SIG-M5 treated with dmso at 0.1 percent for 504 hours (cell line): Measurements from ENCODE around the gene RNF114.
A peak's percentile ranks its signal among the peaks of the same experiment; 100 is the strongest.
"Not testable (repeated sequence)": the region's sequence is repeated elsewhere in the genome, so short reads cannot be mapped to it uniquely, and the experiment has no call there.

ENCODE experiments used
- DNase-seq: peaks from one replicate; lab custom pipeline; 2025; ENCODE audit not compliant: unreplicated experiment; lab: John Stamatoyannopoulos, UW

Gene RNF114

DNA sequence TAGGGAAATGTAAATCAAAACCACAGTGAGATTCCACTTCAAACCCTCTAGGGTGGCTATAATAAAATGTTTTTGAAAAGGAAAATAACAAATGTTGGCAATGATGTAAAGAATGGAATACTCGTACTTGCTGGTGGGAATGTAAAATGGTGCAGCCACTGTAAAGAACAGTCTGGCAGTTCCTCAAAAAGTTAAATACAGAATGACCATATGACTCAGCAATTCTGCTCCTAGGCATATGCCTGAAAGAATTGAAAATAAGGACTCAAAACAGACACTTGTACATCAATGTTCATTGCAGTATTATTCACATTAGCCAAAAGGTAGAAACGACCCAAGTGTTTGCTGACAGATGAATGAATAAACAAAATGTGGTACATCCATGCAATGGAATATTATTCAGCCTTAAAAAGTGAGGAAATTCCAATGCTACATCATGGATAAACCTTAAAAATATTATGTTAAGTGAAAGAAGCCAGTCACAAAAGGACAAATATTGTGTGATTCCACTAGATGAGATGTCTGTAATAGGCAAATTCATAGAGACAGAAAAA lies 10.2 kb upstream of the RNF114 start:
- DNase-seq, result peak; percentile 36

DNA sequence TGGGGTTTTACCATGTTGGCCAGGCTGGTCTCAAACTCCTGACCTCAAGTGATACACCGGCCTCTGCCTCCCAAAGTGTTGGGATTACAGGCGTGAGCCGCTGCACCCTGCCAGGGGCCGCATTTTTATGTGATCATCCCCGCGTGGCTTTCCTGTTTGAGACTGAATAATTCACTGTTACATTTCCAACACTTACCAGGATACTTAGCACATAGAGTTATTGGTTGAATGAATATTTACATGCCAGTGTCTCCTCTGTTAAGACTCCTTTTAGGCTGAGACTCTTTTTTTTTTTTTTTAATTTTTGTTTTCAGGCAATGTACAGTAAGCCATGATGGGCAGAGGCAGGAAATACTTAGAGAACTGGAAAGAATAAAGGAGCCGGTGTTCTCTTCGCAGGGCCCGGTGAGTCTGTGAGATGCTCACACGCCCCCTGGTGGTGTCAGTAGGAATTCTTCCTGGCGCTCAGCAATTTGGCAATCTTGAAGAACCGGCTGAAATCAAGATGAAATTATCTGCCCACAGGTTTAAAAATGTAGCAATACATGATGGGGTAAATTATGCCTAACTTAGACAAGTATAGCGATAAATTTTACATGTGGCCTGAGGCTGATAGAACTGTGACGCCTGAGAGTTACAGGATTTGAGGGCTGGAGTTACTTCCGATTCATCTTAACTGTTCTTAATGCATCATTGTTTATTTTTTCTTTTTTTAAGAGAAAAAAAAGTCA lies 7.6 kb upstream of the RNF114 start:
- DNase-seq, result peak; percentile 91

DNA sequence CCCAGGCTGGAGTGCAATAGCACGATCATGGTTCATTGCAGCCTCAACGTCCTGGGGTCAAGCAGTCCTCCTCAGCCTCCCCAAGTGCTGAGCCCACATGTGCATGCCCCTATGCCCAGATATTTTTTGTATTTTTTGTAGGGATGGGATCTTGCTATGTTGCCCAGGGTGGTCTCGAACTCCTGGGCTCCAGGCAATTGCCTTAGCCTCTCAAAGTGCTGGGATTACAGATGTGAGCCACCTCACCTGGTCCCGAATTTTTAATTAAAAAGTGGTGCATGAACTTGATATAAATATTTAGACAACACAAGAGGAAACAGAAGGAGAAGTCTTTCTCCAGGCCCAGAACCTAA lies 7.1 kb upstream of the RNF114 start:
- no peak for DNase-seq

DNA sequence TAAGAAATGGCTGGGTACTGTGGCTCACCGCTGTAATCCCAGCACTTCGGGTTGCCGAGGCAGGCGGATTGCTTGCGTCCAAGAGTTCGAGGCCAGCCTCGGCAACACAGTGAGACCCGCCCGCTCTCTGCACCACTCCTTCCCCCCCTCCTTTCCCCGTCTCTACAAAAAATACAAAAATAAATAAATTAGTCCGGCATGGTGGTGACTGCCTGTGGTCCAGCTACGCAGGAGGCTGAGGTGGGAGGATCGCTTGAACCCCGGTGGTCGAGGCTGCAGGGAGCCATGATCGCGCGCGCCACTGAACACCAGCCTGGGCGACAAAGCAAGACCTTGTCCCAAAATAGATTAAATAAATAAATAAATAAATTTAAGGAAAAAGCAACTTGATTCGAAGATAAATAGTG lies 448 bp upstream of the RNF114 start:
- DNase-seq, result no peak

DNA sequence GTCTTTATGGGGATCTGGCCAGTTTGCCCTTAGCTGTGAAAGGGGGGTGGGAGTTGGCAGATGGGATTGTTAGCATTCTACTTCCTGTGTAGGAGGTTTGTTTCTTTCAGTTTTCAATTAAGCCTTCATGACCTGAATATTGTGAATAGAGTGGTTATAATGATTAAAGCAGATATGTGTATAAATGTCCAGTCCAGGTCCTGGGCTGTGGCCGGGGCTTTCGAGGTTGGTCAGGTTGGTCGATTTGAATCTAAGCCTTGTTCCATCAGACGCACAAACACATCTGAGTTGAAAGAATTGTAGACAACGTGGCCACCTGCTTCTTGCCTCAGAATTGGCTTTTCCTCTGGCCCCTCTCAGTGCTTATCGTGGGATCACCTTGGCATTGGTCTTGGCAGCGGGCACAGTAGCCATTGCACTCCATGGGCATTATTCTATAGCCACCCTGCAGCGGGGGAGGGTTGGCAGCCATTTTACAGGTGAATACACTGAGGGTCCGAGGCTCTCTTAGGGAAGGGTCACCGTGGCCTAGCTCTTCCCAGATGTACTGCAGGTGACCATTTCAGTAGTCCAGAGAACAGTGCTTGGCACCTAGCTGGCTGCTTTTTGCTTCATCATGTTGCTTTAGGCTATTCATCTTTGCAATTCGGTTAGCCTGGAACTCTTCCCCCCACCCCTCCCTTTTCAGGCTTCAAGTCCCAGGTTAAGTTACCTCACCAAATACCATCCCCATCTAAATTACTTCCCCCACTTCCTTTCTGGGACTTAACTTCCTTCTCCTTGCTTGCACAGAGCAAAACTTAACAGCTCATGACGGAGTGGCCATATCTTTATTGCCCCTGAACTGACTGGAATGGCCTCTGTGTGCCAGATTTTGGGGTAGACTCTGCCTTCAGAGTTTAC lies 1.1 kb downstream of the RNF114 start:
- DNase-seq, result peak; percentile 77

DNA sequence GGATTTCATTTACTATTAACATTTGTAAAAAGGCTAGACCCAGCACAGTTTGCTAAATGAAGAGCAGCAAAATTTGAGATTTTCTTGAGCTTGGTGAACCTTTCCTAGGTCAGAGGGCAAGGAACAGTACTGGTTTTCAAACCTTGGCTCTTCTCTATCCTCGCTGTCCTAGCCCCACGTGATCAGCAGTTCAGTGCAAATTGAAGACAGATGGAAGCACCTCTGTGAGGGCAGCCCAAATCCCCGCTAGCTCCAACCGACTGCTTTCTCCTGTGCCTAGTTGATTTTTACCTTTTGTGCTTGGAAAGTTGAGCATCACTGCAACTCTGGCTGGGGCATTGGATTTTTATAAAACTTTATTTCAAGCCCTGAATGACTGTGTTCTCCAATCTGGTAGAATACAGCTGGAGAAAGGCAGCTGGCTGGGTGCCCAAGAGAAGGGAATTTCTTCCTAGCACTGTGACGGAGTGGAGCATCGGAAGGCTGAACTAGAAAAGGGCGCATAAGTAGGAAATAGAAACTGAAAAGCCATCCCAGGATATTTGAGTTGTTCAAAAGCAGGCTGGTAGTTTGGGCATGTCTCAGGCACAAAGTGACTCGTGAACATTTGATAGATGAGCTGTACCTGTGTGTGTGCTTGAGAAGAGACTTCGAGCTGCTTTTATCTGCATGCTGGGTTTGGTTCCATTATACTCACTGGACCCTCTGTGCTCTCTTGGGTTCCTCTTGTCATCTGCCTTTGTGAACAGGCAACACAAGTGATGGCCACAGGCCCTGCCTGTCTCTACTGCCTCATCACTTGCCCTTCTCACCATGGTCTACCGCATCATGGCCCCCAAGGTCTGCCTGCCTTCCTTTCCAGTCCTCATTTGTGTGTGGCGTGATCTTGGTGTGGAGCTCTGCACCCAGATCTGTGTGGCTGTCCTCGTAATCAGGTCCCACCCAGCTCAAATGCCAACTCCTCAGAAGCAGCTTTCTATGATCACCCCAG lies 2.3 kb downstream of the RNF114 start:
- DNase-seq, result no peak

DNA sequence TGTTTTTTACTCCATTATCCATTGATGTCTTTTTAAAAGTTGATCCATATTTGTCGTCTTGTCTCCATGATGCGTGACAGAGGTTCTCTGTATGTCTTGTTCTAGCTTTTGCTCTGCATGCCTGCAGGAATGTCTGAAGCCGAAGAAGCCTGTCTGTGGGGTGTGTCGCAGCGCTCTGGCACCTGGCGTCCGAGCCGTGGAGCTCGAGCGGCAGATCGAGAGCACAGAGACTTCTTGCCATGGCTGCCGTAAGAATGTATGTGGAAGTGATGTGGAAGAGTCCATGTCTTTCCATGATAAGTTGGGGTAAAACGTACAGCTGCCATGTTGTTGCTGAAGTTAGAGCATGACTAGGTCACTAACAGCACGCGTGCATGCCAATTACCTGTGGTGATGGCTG lies 5.3 kb downstream of the RNF114 start:
- DNase-seq, result no peak

DNA sequence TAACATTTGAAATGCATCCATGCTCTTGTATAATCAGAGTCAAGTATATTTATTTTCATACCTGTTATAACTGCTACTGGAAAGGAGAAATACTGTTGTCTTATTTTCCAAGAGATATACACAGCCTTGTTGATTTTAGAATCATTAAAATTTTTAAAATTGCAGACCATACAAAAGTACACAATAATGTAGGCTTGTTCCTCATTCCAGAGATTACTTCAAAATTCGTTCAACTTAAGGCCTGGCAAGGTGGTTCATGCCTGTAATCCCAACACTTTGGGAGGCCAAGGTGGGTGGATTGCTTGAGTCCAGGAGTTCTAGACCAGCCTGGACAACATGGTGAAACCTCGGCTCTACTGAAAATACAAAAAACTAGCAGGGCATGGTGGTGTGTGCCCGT lies 6.1 kb downstream of the RNF114 start:
- no peak for DNase-seq

DNA sequence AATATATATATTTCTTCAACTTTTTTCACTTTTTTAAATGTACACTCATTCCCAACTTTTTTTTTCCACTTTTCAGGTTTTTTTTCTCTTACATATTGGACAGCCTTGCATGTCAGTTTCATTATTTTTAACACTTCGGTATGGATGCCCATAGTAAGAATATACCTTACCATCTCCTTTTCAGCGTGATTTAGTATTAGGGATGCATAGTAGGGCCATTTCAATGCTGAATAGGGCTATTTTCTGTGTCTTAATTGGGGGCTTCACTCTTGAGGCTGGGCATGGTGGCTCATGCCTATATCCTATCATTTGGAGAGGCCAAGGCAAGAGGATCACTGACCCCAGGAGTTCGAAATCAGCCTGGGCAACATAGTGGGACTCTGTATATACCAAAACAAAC lies 6.7 kb downstream of the RNF114 start:
- no peak for DNase-seq

DNA sequence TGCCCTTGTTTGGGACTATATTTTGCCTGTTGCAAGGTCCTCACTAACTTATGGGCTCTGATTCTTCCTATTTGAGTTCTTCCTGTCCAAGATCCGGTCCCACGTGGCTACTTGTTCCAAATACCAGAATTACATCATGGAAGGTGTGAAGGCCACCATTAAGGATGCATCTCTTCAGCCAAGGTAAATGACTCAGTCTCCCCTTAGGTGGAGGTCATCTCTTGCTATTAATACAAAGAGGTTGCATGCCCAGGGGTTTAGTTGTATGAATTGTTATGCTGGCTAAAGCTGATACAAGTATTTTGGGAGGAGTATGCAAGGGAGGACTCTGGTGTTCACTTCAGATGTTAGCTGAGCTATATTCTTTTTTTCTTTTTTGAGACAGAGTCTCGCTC lies 9.1 kb downstream of the RNF114 start:
- DNase-seq, result no peak

DNA sequence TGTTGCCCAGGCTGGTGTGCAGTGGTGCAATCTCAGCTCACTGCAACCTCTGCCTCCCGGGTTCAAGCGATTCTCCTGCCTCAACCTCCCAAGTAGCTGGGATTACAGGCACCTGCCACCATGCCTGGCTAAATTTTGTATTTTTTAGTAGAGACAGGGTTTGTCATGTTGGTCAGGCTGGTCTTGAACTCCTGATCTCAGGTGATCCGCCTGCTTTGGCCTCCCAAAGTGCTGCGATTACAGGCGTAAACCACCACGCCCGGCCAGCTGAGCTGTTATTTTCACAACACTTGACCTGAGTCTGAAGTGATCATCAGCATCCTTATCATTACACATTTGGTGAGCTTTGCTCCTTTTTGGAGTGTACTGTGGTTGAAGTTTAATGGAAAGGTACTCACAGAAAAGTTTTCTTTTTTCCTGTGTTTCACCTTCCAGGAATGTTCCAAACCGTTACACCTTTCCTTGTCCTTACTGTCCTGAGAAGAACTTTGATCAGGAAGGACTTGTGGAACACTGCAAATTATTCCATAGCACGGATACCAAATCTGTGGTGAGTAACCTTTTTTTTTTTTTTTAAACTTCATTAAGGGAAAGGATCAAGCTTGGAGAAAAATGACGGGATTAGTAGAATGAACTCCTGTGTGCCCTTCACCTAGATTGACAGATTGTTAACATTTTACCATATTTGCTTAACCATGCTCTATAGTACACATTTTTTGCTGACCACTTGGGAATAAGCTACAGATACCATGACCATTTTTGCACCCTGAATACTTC lies 9.7 kb downstream of the RNF114 start:
- DNase-seq, result no peak

DNA sequence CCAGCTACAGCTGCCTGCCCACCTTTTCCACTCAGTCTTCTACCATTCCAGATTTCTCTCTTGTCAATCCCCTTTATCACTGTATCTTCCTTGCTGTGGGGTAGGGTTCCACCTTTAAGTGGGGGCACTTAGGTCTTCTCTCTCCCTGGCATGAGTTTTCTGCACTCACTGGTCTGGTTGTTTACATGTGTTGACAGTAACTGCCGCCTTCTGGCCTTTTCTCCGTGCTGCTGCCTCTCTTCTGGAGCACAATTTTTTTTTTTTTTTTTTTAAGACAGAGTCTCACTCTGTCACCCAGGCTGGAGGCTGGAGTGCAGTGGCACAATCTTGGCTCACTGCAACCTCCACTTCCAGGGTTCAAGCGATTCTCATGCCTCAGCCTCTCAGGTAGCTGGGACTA lies 12.0 kb downstream of the RNF114 start:
- no peak for DNase-seq

DNA sequence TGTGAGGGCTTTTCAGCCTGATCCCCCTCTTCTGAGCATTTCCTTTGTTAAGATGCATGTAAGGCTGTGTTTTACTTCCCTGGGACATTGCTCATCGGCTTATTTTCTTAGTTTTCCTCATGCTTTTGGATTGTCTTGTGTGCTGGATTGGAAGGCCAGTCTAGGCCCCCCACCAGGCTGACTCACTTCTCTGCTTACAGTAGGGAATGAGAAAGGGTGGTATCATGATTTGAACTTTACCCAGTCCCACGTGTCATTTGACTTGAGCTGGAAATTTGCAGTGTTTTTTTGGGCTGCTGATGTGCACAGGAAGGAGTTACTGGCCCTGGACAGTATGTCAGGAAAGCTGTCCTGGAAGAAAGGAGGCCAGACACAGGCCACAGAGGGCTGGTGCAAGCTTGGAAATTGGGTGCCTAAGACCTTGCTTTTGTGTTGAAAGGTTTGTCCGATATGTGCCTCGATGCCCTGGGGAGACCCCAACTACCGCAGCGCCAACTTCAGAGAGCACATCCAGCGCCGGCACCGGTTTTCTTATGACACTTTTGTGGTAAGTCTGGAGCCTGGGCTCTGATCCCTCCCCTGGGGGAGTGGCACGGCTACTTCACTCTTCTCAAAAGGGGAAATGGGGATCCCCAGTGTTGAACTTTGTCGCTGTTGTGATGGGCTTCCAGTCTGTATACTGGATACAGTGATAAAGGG lies 12.8 kb downstream of the RNF114 start:
- DNase-seq, result no peak

DNA sequence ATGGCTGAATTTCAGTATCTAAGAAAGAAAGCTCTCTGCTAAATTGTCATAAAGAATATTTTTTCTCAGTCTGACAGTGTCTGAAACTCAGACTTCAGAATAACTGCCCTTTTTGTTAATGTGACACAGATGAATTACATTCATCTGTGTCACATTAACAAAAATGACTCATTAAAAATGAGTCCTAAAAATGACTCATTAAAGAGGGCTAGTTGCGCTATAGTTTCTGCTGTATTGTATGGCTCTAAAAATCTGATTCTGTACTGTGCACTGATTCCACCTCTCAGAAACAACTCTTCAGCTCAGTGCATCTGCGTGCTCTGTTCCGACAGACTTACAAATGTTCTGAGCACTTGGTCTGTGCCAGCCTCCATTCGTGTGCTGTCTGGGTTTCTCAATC lies 15.0 kb downstream of the RNF114 start:
- DNase-seq, result no peak

DNA sequence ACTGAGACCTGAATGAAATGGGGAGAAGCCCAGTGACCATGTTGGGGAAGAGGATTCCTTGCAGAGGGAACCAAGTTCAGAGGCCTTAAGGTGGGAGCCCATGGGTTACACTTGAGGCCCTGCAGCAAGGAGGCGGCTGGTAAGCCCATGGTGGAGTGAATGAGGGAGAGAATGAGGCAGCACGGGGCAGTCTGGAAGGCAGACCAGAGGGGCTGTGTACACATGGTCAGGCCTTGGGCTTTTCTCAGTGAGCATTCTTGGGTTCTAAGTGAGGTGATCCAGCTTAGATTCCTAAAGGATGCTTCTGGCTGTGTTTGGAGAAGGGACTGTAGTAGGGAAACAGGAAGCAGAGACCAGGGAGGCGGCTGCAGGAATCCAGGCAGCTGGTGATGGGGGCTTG lies 19.0 kb downstream of the RNF114 start:
- DNase-seq, result no peak

DNA sequence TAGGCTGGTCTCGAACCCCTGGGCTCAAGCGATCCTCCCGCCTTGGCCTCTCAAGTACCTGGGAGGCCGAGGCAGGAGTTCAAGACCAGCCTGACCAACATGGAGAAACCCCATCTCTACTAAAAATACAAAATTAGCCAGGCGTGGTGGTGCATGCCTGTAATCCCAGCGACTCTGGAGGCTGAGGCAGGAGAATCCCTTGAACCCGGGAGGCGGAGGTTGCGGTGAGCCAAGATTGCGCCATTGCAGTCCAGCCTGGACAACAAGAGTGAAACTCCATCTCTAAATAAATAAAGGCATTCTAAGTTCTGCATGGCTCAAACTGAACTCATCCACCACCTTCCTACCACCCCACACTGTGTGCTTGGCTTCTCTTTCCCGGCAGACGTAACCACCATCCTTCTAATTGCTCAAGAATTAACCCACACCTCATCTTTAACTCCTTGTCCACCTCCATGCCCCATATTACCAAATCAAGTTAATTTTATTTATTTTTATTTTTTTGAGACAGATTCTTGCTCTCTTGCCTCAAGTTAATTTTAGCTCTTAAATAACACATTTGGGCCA lies 19.7 kb downstream of the RNF114 start:
- DNase-seq, result not testable (repeated sequence)

DNA sequence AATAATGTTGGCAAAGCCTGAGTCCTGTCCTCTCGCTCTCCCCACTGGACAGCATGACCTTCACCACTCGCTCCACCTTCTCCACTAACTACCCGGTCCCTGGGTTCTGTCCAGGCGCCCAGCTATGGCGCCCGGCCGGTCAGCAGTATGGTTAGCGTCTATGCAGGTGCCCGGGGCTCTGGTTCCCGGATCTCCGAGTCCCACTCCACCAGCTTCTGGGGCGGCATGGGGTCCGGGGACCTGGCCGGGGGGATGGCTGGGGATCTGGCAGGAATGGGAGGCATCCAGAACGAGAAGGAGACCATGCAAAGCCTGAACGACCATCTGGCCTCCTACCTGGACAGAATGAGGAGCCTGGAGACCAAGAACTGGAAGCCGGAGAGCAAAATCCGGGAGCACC lies 20.5 kb downstream of the RNF114 start:
- DNase-seq, result no peak

DNA sequence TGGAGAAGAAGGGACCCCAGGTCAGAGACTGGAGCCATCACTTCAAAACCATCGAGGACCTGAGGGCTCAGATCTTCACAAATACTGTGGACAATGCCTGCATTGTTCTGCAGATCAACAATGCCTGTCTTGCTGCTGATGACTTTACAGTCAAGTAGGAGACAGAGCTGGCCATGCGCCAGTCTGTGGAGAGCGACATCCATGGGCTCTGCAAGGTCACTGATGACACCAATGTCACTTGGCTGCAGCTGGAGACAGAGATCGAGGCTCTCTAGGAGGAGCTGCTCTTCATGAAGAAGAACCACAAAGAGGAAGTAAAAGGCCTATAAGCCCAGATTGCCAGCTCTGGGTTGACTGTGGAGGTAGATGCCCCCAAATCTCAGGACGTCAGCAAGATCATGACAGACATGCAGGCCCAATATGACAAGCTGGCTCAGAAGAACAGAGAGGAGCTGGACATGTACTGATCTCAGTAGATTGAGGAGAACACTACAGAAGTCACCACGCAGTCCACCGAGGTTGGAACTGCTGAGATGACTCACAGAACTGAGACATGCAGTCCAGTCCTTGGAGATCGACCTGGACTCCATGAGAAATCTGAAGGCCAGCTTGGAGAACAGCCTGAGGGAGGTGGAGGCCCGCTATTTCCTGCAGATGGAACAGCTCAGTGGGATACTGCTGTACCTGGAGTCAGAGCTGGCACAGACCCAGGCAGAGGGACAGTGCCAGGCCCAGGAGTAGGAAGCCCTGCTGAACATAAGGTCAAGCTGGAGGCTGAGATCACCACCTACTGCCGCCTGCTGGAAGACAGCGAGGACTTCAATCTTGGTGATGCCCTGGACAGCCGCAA lies 21.1 kb downstream of the RNF114 start:
- DNase-seq, result peak; percentile 31
